GM23248 (cell line): ENCODE results near the gene ZNF19. TPM values are rescaled to one million over a fixed set of nuclear protein-coding genes. Genes with fewer than 3 reads are reported as not detected.

Experiments
- DNase-seq: peaks from one replicate; pipeline ENCODE4 v3.0.0-alpha.2; 2015
- H2AFZ ChIP-seq: fragments of 200-600 bp; sonication (generic); 2 replicates; pipeline ENCODE4 v1.6.1; 2016; ENCODE audit warnings: antibody characterized with exemption
- H3F3A ChIP-seq: fragments of 200-600 bp; sonication (generic); 2 replicates; pipeline ENCODE4 v1.6.1; 2016; ENCODE audit warnings: mild to moderate bottlenecking, antibody characterized with exemption, mixed run types; ENCODE audit not compliant: insufficient read depth
- H3K27ac ChIP-seq: fragments of 200-600 bp; sonication (generic); 2 replicates; pipeline ENCODE4 v1.5.1; 2016; ENCODE audit warnings: mild to moderate bottlenecking
- H3K27me3 ChIP-seq: fragments of 200-600 bp; sonication (generic); replicated peaks from 2 replicates; pipeline ENCODE4 v1.6.1; 2016; ENCODE audit warnings: mild to moderate bottlenecking; ENCODE audit not compliant: insufficient read depth
- H3K36me3 ChIP-seq: fragments of 200-600 bp; sonication (generic); 2 replicates; pipeline ENCODE4 v1.6.1; 2016; ENCODE audit warnings: low read depth, mild to moderate bottlenecking
- H3K4me1 ChIP-seq: fragments of 200-600 bp; sonication (generic); 2 replicates; pipeline ENCODE4 v1.6.1; 2016; ENCODE audit warnings: mild to moderate bottlenecking; ENCODE audit not compliant: insufficient read depth
- H3K4me2 ChIP-seq: fragments of 200-600 bp; sonication (generic); one replicate; pipeline ENCODE4 v1.6.1; 2016; ENCODE audit warnings: mild to moderate bottlenecking; ENCODE audit not compliant: unreplicated experiment
- H3K4me3 ChIP-seq: fragments of 200-600 bp; sonication (generic); 2 replicates; pipeline ENCODE4 v1.5.1; 2016; ENCODE audit warnings: mild to moderate bottlenecking
- H3K79me2 ChIP-seq: fragments of 200-600 bp; sonication (generic); 2 replicates; pipeline ENCODE4 v1.6.1; 2016; ENCODE audit warnings: mild to moderate bottlenecking; ENCODE audit not compliant: insufficient read depth
- H3K9ac ChIP-seq: fragments of 200-600 bp; sonication (generic); 2 replicates; pipeline ENCODE4 v1.6.1; 2016; ENCODE audit warnings: mild to moderate bottlenecking
- H3K9me2 ChIP-seq: fragments of 200-600 bp; sonication (generic); 2 replicates; pipeline ENCODE4 v1.6.1; 2016; ENCODE audit warnings: mixed run types, mild to moderate bottlenecking, moderate library complexity; ENCODE audit not compliant: insufficient read depth
- H3K9me3 ChIP-seq: fragments of 200-600 bp; sonication (generic); one replicate; pipeline ENCODE4 v1.6.1; 2017; ENCODE audit warnings: low read depth
- H4K20me1 ChIP-seq: fragments of 200-600 bp; sonication (generic); 2 replicates; pipeline ENCODE4 v1.6.0; 2016; ENCODE audit not compliant: insufficient read depth
- EZH2 ChIP-seq: fragments of 200-600 bp; sonication (generic); IDR thresholded peaks from 2 replicates; pipeline ENCODE4 v1.6.1; 2018; ENCODE audit warnings: antibody characterized with exemption, mild to moderate bottlenecking; ENCODE audit not compliant: insufficient read depth, poor library complexity, severe bottlenecking
- EZH2phosphoT487 ChIP-seq: fragments of 200-600 bp; sonication (generic); IDR thresholded peaks from 2 replicates; pipeline ENCODE4 v1.6.1; 2018; ENCODE audit warnings: antibody characterized with exemption, moderate library complexity, mild to moderate bottlenecking, low read depth; ENCODE audit not compliant: insufficient read depth
- whole genome bisulfite sequencing, 2 experiments: methylation state at CpG; one replicate each; pipeline ENCODE4 v1.1.6; 2015 to 2017; ENCODE audit warnings: low lambda C conversion rate in 2 of 2, low coverage in 1 of 2; ENCODE audit errors: missing lambda C conversion rate in 2 of 2; 5-methylcytosine and 5-hydroxymethylcytosine counted together
- in situ Hi-C: fragments of 300-500 bp; cut with MboI; formaldehyde crosslinking; loops from 2 replicates; pipeline ENCODE4 v1.15.0; 2020
- polyA plus RNA-seq: library from polyadenylated mRNA; unstranded; fragments of >200 nt; fragmentation: Nextera tagmentation; extraction: Ambion mirVana; gene quantifications from 2 replicates; pipeline ENCODE4 v1.2.1, GENCODE V29; 2016
- total RNA-seq: library from RNA; depleted of rRNA; stranded (reverse); fragments of >200 nt; shearing (Covaris generic); gene quantifications from 2 replicates; pipeline ENCODE4 v1.2.3, GENCODE V29; 2014

ZNF19 gene
- total and polyA plus RNA-seq, 2 experiments from 2014 or later = 1.3 to 1.7 TPM

DNA sequence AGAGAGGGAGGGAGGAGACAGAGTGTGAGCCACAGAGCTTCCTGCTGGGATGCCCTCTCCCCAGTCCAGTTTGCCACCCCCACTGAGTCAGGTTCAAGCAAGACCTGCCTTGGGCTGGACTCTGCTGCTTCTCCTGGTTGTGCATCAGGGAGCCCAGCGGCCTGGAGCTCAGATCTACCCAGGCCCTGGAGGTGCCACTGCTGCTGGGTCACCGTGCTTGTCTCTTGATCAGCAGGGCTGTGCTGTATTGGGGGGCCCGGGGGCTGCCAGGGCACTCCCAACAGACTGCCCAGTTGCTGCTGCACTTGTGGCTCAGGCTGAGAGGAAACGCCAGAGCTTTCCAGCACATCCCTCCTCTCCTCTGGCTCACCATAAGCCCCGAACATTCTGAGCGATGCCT, 56.2 kb downstream of the ZNF19 start:
- in situ Hi-C loops = no loop called here
- WGBS, 2 experiments = 47 to 49% methylated on average over 5 to 6 of the region's 6 CpGs

DNA sequence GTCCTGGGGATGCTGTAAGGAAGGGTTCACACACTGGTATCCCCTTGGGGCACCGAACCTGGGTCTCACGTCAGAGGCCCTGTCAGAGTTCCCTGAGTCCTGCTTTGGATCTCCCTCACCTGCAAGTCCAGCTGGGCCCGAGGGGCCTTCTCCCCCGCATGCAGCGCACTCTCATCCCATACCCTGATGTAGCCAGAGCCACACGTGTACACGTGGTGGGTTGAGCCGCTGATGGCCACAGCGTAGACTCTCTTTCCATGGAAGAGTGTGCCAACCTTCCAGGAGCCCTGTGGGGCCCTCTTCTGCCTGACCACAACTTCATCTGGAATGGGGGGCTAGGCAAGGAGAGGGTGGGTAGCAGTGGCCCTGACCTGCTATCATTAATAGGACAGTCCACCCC, 57.1 kb downstream of the ZNF19 start:
- no peak overlapping the region for H3K27ac ChIP-seq
- H3K4me3 ChIP-seq = no peak overlapping the region
- no peaks in the 10 kb centered on the region for H3K79me2 ChIP-seq
- no peak overlapping the region for H2AFZ ChIP-seq
- H3K9me3 ChIP-seq = no peaks in the 10 kb centered on the region
- 0 out of 2 replicates have a peak, but pooled peaks cover 6% of the 10 kb centered on the region for H3K27me3 ChIP-seq
- TF ChIP-seq EZH2phosphoT487 (no peak), EZH2 (no peak)
- no peak for DNase-seq
- no peaks in the 10 kb centered on the region for H3K4me1 ChIP-seq
- H4K20me1 ChIP-seq = no peaks in the 10 kb centered on the region
- H3K36me3 ChIP-seq = no peaks in the 10 kb centered on the region
- 60 to 65% methylated on average over 9 of the region's 9 CpGs for WGBS, 2 experiments
- no peaks in the 10 kb centered on the region for H3K9me2 ChIP-seq
- in situ Hi-C loops = no loop called here
- H3F3A ChIP-seq = peaks cover 15% of the 10 kb centered on the region
- H3K9ac ChIP-seq = no peak overlapping the region
- no peak overlapping the region for H3K4me2 ChIP-seq

More for the DNA sequence above, 56.2 kb downstream of the ZNF19 start:
- Histone ChIP-seq H3K9me2 (no peaks in the 10 kb centered on the region), H3K9me3 (no peaks in the 10 kb centered on the region), H3K4me2 (no peak overlapping the region), H3K36me3 (no peaks in the 10 kb centered on the region), H2AFZ (no peak overlapping the region), H3K27ac (no peak overlapping the region), H3K4me1 (no peaks in the 10 kb centered on the region), H3F3A (peaks cover 11% of the 10 kb centered on the region), H3K79me2 (no peaks in the 10 kb centered on the region), H4K20me1 (no peaks in the 10 kb centered on the region), H3K9ac (no peak overlapping the region), H3K4me3 (no peak overlapping the region), H3K27me3 (0 out of 2 replicates have a peak, but pooled peaks cover 6% of the 10 kb centered on the region)
- no peak for DNase-seq
- TF ChIP-seq EZH2phosphoT487 (no peak), EZH2 (no peak)

DNA sequence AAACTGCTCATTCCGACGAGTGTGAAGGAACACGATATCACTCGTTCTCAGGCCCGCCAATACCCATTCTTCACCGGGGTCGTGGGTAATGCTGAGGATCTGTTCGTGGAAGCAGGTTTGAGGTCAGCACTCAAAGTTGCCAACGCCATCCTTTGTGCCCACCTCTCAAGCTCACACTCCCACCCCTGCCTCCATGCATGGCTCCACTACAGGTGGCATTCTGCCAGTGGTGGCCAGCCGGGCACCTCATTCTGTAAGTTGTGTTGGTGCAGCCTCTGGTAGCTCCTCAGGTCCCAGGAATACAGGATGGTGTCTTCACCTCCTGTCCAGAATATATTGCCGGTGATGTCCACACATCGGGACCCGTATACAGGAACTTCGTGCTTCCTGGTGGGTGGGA, 57.9 kb downstream of the ZNF19 start:
- Histone ChIP-seq H3K79me2 (no peaks in the 10 kb centered on the region), H3K4me2 (no peak overlapping the region), H3K27me3 (0 out of 2 replicates have a peak, but pooled peaks cover 6% of the 10 kb centered on the region), H3K27ac (no peak overlapping the region), H3F3A (peaks cover 18% of the 10 kb centered on the region), H2AFZ (no peak overlapping the region), H4K20me1 (no peaks in the 10 kb centered on the region), H3K9ac (no peak overlapping the region), H3K36me3 (no peaks in the 10 kb centered on the region), H3K9me2 (no peaks in the 10 kb centered on the region), H3K4me3 (no peak overlapping the region), H3K4me1 (no peaks in the 10 kb centered on the region), H3K9me3 (no peaks in the 10 kb centered on the region)
- no peak for TF ChIP-seq EZH2phosphoT487
- TF ChIP-seq EZH2 = no peak
- WGBS, 2 experiments = 74 to 82% methylated on average over 14 of the region's 14 CpGs
- in situ Hi-C loops = no loop called here
- DNase-seq = no peak

DNA sequence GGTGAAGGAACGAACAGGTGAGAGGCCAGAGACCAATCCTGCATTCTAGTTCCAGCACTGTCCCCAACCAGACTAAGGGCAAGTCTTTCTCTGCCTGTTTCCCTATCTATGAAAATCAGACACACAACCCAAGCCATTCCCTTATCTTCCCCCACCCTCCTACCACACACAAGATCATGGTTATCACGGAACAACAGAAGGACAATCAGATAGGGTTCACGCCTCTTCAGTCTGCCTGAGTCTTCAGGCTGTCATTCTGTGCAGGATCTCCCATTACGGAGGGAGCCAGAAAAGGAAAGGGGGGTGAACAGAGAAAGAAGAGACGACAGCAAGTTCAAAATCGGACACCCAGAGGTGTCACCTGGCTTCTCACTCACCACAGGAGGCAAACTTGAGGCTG, 58.4 kb downstream of the ZNF19 start:
- Histone ChIP-seq H3K9me3 (no peaks in the 10 kb centered on the region), H3K4me1 (no peaks in the 10 kb centered on the region), H3F3A (peaks cover 18% of the 10 kb centered on the region), H3K4me2 (no peak overlapping the region), H4K20me1 (no peaks in the 10 kb centered on the region), H3K9me2 (no peaks in the 10 kb centered on the region), H3K9ac (no peak overlapping the region), H3K27ac (no peak overlapping the region), H3K4me3 (no peak overlapping the region), H3K36me3 (no peaks in the 10 kb centered on the region), H3K27me3 (0 out of 2 replicates have a peak, but pooled peaks cover 6% of the 10 kb centered on the region), H2AFZ (no peak overlapping the region), H3K79me2 (no peaks in the 10 kb centered on the region)
- no peak for DNase-seq
- in situ Hi-C loops = no loop called here
- TF ChIP-seq EZH2 (no peak), EZH2phosphoT487 (no peak)
- WGBS, 2 experiments = 47 to 50% methylated on average over 6 of the region's 6 CpGs

DNA sequence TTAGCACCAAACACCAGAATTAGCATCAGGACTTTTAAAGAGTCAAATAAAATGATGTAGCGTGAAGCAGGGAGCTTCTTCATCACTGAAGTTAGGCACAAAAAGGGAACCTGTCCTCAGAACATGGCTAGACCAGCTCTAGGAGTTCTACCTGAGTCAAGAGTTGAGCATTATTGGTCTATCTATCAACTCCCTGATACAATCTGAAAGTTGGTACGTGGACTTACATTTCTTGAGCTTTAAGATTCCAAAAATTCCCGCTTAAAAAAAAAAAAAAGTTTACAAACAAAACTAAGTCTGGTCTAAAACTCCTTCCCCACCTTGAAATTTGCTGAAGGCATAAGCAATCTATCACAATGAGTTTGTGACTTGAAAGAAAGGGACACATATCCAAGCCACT, 59.5 kb downstream of the ZNF19 start:
- in situ Hi-C loops = no loop called here
- Histone ChIP-seq H3K4me3 (no peak overlapping the region), H3K27me3 (0 out of 2 replicates have a peak, but pooled peaks cover 6% of the 10 kb centered on the region), H3K9ac (no peak overlapping the region), H3F3A (peaks cover 18% of the 10 kb centered on the region), H2AFZ (no peak overlapping the region), H3K27ac (no peak overlapping the region), H3K79me2 (no peaks in the 10 kb centered on the region), H3K4me2 (no peak overlapping the region), H4K20me1 (no peaks in the 10 kb centered on the region), H3K4me1 (no peaks in the 10 kb centered on the region), H3K9me2 (no peaks in the 10 kb centered on the region), H3K9me3 (no peaks in the 10 kb centered on the region), H3K36me3 (no peaks in the 10 kb centered on the region)
- 29 to 45% methylated on average over 3 of the region's 3 CpGs for WGBS, 2 experiments
- no peak for TF ChIP-seq EZH2phosphoT487
- TF ChIP-seq EZH2 = no peak
- no peak for DNase-seq
